Endothelial cell of umbilical vein (primary cell): ENCODE data around the gene CFAP68.

ENCODE experiments used
- EZH2 ChIP-seq: IDR thresholded peaks from 2 replicates; pipeline ENCODE4 v1.6.1; 2012; ENCODE audit warnings: borderline replicate concordance, low read depth, mild to moderate bottlenecking, moderate library complexity, low read length, inconsistent platforms; ENCODE audit not compliant: severe bottlenecking
- FOS ChIP-seq: IDR thresholded peaks from 2 replicates; pipeline ENCODE4 v1.6.1; 2011; ENCODE audit warnings: mild to moderate bottlenecking, low read length, moderate library complexity, borderline replicate concordance; ENCODE audit not compliant: insufficient read depth
- GATA2 ChIP-seq: IDR thresholded peaks from 2 replicates; pipeline ENCODE4 v1.7.0; 2011; ENCODE audit warnings: low read depth, mild to moderate bottlenecking, moderate library complexity, mixed read lengths, low read length; ENCODE audit not compliant: insufficient read length, insufficient read depth
- JUN ChIP-seq: IDR thresholded peaks from 2 replicates; pipeline ENCODE4 v1.6.1; 2011; ENCODE audit warnings: borderline replicate concordance, low read depth; ENCODE audit not compliant: insufficient read length, insufficient read depth
- MYC ChIP-seq: IDR thresholded peaks from one replicate; pipeline ENCODE4 v1.6.1; 2011; ENCODE audit warnings: mild to moderate bottlenecking, low read depth, low read length
- POLR2A ChIP-seq: IDR thresholded peaks from 2 replicates; pipeline ENCODE4 v1.6.1; 2012; ENCODE audit warnings: low read depth, mild to moderate bottlenecking, control low read depth, low read length
- POLR2AphosphoS5 ChIP-seq: IDR thresholded peaks from 2 replicates; pipeline ENCODE4 v1.6.1; 2012; ENCODE audit warnings: low read depth, mild to moderate bottlenecking, control low read depth, low read length, moderate library complexity; ENCODE audit not compliant: insufficient read depth
- TF ChIP-seq, protein P1 (sequence below), 2 donors: IDR thresholded peaks; 1 replicate in 1 of 2; 2 replicates in 1 of 2; pipeline ENCODE4 v1.5.1; 2011; ENCODE audit warnings: low read length in 2 of 2, mild to moderate bottlenecking in 2 of 2, moderate library complexity in 2 of 2, control low read depth in 1 of 2, inconsistent platforms in 1 of 2, low read depth in 1 of 2; ENCODE audit not compliant: insufficient read depth in 1 of 2; ENCODE audit errors: extremely low read depth in 1 of 2
- TF ChIP-seq, protein P2 (sequence below): IDR thresholded peaks from 2 replicates; pipeline ENCODE4 v1.6.1; 2011; ENCODE audit not compliant: insufficient read depth, insufficient read length

DNA sequence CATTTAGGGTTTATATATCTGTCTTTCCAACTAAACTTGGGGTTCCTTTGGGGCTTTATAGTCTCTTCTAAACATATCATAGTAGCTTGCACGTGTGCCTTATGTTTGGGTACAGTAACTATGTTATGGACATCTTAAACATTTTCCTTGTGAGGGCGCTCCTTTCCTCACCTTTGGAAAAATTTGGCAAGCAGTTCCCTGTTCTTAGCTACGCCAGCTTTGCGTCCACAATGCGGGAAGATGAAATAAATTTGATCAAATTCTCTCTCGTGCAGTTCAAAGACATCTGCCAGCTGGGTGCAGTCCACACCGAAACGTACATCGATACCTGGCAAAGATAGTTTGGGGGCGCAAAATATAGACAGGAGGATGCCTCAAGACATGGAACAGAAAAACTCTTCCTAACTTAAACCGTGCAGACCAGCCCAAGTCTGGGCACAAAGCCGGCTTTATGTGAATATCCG lies 924 bp upstream of the CFAP68 start:
- TF ChIP-seq GATA2, result no peak
- TF ChIP-seq, protein P1, sequence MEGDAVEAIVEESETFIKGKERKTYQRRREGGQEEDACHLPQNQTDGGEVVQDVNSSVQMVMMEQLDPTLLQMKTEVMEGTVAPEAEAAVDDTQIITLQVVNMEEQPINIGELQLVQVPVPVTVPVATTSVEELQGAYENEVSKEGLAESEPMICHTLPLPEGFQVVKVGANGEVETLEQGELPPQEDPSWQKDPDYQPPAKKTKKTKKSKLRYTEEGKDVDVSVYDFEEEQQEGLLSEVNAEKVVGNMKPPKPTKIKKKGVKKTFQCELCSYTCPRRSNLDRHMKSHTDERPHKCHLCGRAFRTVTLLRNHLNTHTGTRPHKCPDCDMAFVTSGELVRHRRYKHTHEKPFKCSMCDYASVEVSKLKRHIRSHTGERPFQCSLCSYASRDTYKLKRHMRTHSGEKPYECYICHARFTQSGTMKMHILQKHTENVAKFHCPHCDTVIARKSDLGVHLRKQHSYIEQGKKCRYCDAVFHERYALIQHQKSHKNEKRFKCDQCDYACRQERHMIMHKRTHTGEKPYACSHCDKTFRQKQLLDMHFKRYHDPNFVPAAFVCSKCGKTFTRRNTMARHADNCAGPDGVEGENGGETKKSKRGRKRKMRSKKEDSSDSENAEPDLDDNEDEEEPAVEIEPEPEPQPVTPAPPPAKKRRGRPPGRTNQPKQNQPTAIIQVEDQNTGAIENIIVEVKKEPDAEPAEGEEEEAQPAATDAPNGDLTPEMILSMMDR (IDR thresholded peaks at IDR 0.05; ENCODE audit: extremely low read depth in 1 of 2, insufficient read depth in 1 of 2, low read depth in 1 of 2, low read length in 2 of 2), result no peak
- TF ChIP-seq POLR2A, result no peak
- no peak for TF ChIP-seq EZH2
- TF ChIP-seq, protein P2, sequence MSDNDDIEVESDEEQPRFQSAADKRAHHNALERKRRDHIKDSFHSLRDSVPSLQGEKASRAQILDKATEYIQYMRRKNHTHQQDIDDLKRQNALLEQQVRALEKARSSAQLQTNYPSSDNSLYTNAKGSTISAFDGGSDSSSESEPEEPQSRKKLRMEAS, result no peak
- no peak for TF ChIP-seq MYC
- TF ChIP-seq POLR2AphosphoS5, result no peak
- TF ChIP-seq FOS, result no peak
- no peak for TF ChIP-seq JUN
